Skin epidermis (tissue), 12 donors: ENCODE data around the gene PBX2.
"Not testable (repeated sequence)": the region's sequence is repeated elsewhere in the genome, so short reads cannot be mapped to it uniquely, and the experiment has no call there.

Experiments used
- H3K27ac ChIP-seq, 21 experiments: fragments of 200-600 bp; sonication (generic) in 11 of 21; one replicate each; pipeline ENCODE4 v1.5.0; 2020; ENCODE audit warnings: mild to moderate bottlenecking in 3 of 21, inconsistent platforms in 2 of 21, moderate library complexity in 2 of 21
- H3K4me3 ChIP-seq, 7 experiments: fragments of 200-600 bp; sonication (generic) in 2 of 7; one replicate each; pipeline ENCODE4 v1.5.0; 2020; ENCODE audit warnings: inconsistent platforms in 2 of 7, mild to moderate bottlenecking in 2 of 7, moderate library complexity in 1 of 7

The PBX2 gene

GRCh38 chr6:32190054-32190851 lies at the start of gene PBX2:
TSS of gene PBX2 (minus strand) at chr6:32190202. CDS start at chr6:32189915, 287 bp downstream.
- Histone ChIP-seq H3K4me3 (peak within 1 kb of the TSS; percentile 69 to 92 (median 74)), H3K27ac (peak within 1 kb of the TSS; percentile 93 to 100 (median 99))

GRCh38 chr6:32239462-32239861 lies 49.5 kb upstream of the PBX2 start:
- no peak overlapping the region for H3K4me3 ChIP-seq
- no peak overlapping the region for H3K27ac ChIP-seq

- Histone ChIP-seq H3K4me3 (no peak overlapping the region), H3K27ac (peak overlapping the region in 1 of 21 experiments; percentile 17)
Observed at GRCh38 chr6:32234934-32235333, 44.9 kb upstream of the PBX2 start.

- no peak overlapping the region for H3K4me3 ChIP-seq
- H3K27ac ChIP-seq = peak overlapping the region in 1 of 21 experiments; percentile 42
Observed at GRCh38 chr6:32226434-32226833, 36.4 kb upstream of the PBX2 start.

- Histone ChIP-seq H3K27ac (peak overlapping the region in 6 of 21 experiments; percentile 12 to 77 (median 66)), H3K4me3 (no peak overlapping the region)
Observed at GRCh38 chr6:32224696-32225095, 34.7 kb upstream of the PBX2 start.

- Histone ChIP-seq H3K4me3 (peak within 1 kb of the TSS in 5 of 7 experiments; percentile 1 to 22 (median 12)), H3K27ac (peak within 1 kb of the TSS in 18 of 21 experiments; percentile 8 to 77 (median 66))
Observed at GRCh38 chr6:32223258-32224235, 33.5 kb upstream of the PBX2 start, which contains the start of gene NOTCH4. TSS of gene NOTCH4 (minus strand) at chr6:32224067. CDS start at chr6:32223928, 139 bp downstream.

GRCh38 chr6:32222333-32223230 lies 32.6 kb upstream of the PBX2 start:
- H3K4me3 ChIP-seq = peak overlapping the region in 4 of 7 experiments; percentile 4 to 22 (median 12)
- H3K27ac ChIP-seq = peak overlapping the region in 17 of 21 experiments; percentile 8 to 77 (median 66)

GRCh38 chr6:32220021-32220420 lies 30.0 kb upstream of the PBX2 start:
- Histone ChIP-seq H3K4me3 (no peak overlapping the region), H3K27ac (no peak overlapping the region)

GRCh38 chr6:32218167-32218566 lies 28.2 kb upstream of the PBX2 start:
- no peak overlapping the region for H3K27ac ChIP-seq

GRCh38 chr6:32216998-32217397 lies 27.0 kb upstream of the PBX2 start:
- Histone ChIP-seq H3K27ac (no peak overlapping the region), H3K4me3 (no peak overlapping the region)

More at GRCh38 chr6:32218167-32218566, 28.2 kb upstream of the PBX2 start:
- H3K4me3 ChIP-seq = no peak overlapping the region

- Histone ChIP-seq H3K27ac (no peak overlapping the region), H3K4me3 (no peak overlapping the region)
Observed at GRCh38 chr6:32216285-32216684, 26.3 kb upstream of the PBX2 start.

GRCh38 chr6:32215617-32216016 lies 25.6 kb upstream of the PBX2 start:
- Histone ChIP-seq H3K27ac (no peak overlapping the region), H3K4me3 (no peak overlapping the region)

- H3K4me3 ChIP-seq = no peak overlapping the region
- H3K27ac ChIP-seq = no peak overlapping the region
Observed at GRCh38 chr6:32214126-32214525, 24.1 kb upstream of the PBX2 start.

- no peak overlapping the region for H3K27ac ChIP-seq
- no peak overlapping the region for H3K4me3 ChIP-seq
Observed at GRCh38 chr6:32213649-32214048, 23.6 kb upstream of the PBX2 start.

GRCh38 chr6:32212076-32212760 lies 22.2 kb upstream of the PBX2 start:
- Histone ChIP-seq H3K27ac (peak overlapping the region in 9 of 21 experiments; percentile 13 to 69 (median 42)), H3K4me3 (no peak overlapping the region)

- H3K4me3 ChIP-seq = not testable (repeated sequence)
- H3K27ac ChIP-seq = peak overlapping the region in 2 of 21 experiments; percentile 13 to 60
Observed at GRCh38 chr6:32211432-32211831, 21.4 kb upstream of the PBX2 start.

GRCh38 chr6:32210191-32210601 lies 20.2 kb upstream of the PBX2 start:
- H3K4me3 ChIP-seq = no peak overlapping the region
- no peak overlapping the region for H3K27ac ChIP-seq

- no peak overlapping the region for H3K4me3 ChIP-seq
Observed at GRCh38 chr6:32208996-32209395, 19.0 kb upstream of the PBX2 start.

More at GRCh38 chr6:32208996-32209395, 19.0 kb upstream of the PBX2 start:
- no peak overlapping the region for H3K27ac ChIP-seq
